A549 treated with AZD9567 at 1 μM for 4 hours (cell line): ENCODE data around the gene PELI2. TPM values are rescaled to one million over a fixed set of nuclear protein-coding genes. Genes with fewer than 3 reads are reported as not detected.

Source experiments
- total RNA-seq: library from RNA; stranded (reverse); fragments of 200-300 nt; extraction: Qiagen RNA extraction; gene quantifications from 5 replicates; pipeline ENCODE4 v1.2.3, GENCODE V29; 2022; ENCODE audit not compliant: insufficient read depth

Gene PELI2
- 0.69 to 2.0 TPM (median 1.00 TPM) in 5 replicates for total RNA-seq

GRCh38 chr14:56117765-56118610 lies at the start of gene PELI2:
PELI2 (plus strand) TSS chr14:56118411; CDS start chr14:56118661, 250 bp downstream.

